Activated CD8-positive, alpha-beta memory T cell treated with anti-CD3 and anti-CD28 coated beads for 36 hours (primary cell): ENCODE measurements around the gene THRAP3. TPM values are rescaled to one million over a fixed set of nuclear protein-coding genes. Genes with fewer than 3 reads are reported as not detected.
"Not testable (repeated sequence)": the region's sequence is repeated elsewhere in the genome, so short reads cannot be mapped to it uniquely, and the experiment has no call there.

Source experiments
- CTCF ChIA-PET: fragments of 350-600 bp; sonication (Branson Sonifier 250); formaldehyde crosslinking; loops from one replicate; lab custom pipeline; 2021; ENCODE audit warnings: antibody characterized with exemption; lab: Charles Lee
- POLR2A ChIA-PET: fragments of 350-600 bp; sonication (Branson Sonifier 250); formaldehyde crosslinking; loops from one replicate; lab custom pipeline; 2021; ENCODE audit warnings: antibody characterized with exemption; lab: Charles Lee
- total RNA-seq, 2 experiments: library from RNA; stranded (reverse); gene quantifications; one replicate each; pipeline ENCODE4 v1.2.3, GENCODE V29; 2021

The THRAP3 gene, protein sequence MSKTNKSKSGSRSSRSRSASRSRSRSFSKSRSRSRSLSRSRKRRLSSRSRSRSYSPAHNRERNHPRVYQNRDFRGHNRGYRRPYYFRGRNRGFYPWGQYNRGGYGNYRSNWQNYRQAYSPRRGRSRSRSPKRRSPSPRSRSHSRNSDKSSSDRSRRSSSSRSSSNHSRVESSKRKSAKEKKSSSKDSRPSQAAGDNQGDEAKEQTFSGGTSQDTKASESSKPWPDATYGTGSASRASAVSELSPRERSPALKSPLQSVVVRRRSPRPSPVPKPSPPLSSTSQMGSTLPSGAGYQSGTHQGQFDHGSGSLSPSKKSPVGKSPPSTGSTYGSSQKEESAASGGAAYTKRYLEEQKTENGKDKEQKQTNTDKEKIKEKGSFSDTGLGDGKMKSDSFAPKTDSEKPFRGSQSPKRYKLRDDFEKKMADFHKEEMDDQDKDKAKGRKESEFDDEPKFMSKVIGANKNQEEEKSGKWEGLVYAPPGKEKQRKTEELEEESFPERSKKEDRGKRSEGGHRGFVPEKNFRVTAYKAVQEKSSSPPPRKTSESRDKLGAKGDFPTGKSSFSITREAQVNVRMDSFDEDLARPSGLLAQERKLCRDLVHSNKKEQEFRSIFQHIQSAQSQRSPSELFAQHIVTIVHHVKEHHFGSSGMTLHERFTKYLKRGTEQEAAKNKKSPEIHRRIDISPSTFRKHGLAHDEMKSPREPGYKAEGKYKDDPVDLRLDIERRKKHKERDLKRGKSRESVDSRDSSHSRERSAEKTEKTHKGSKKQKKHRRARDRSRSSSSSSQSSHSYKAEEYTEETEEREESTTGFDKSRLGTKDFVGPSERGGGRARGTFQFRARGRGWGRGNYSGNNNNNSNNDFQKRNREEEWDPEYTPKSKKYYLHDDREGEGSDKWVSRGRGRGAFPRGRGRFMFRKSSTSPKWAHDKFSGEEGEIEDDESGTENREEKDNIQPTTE
- total RNA-seq, result 100 to 1,000 TPM; 162 to 167 TPM

DNA sequence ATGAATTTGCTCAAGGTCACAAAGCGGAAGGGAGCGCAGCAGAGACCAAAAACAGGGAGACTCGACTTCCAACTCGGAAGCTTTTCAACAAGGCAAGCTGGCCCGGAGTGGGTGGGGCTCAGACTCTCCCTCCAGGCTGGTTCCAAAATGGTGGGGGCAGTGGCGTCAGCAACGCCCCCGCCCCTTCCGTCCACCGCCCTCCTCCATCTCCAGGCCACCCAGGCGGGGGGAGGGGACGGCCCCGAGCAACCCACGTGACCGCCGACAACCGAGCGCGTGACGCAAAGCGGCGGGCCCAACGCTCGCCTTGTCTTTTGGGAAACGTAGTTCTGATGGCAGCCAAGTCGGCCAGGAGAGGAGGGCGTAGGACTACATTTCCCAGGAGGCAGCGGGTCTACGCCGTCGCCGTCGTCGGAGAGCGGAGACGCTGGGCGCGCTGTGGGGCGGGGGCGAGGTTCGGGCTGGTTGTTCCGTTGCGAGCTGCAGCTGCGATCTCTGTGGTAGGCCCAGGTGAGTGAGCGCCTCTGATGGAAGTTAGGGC is at the start of gene THRAP3:
TSS of gene THRAP3 (plus strand) at position 448 of the 541 bp plus-strand sequence. CDS start 58,121 bp downstream, outside the sequence.
- CTCF ChIA-PET, result interaction anchor here (1.0 to 2.3 kb wide), 8 partner anchors 35 to 77 kb away, joined by 3 to 8 read pairs (median 3); partner anchors contain the start of gene TRAPPC3
- POLR2A ChIA-PET, result interaction anchor here (1.0 to 2.3 kb wide), 11 partner anchors 12 to 293 kb away, joined by 3 to 11 read pairs (median 4); partner anchors contain the start of genes AGO3, LSM10 and MAP7D1

DNA sequence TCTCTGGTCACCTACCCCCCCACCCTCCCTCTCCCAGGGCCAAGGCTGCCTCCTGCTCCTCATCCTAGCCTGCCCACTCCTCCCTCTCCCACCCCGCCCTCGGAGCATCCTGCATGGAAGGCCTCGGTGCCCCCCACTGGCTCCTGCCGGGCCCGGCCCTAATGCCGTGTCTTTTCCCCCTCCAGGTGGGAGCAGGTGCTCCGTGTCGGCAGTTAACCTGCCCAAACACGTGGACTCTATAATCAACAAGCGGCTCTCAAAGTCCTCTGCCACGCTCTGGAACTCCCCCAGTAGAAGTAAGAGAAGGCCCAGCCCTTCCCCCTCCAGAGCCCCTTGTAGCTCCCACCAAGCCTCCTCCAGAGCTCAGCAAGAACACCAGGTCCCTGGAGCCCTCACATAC is 49.5 kb upstream of the THRAP3 start:
- ChIA-PET CTCF (interaction anchor here (0.9 to 1.9 kb wide), 2 partner anchors 13 to 25 kb away, joined by 3 to 5 read pairs; partner anchors contain the start of gene TRAPPC3), POLR2A (interaction anchor here (0.9 kb wide), 1 partner anchor 8 kb away, joined by 6 read pairs; no protein-coding TSS in a partner anchor)

GRCh38 chr1:36175137-36176095 is 48.8 kb upstream of the THRAP3 start:
- CTCF ChIA-PET, result interaction anchor here (0.9 kb wide), 1 partner anchor 26 kb away, joined by 3 read pairs; the partner anchor contains the start of gene TRAPPC3
- POLR2A ChIA-PET, result no interaction called here

GRCh38 chr1:36176106-36176949 is 47.9 kb upstream of the THRAP3 start:
- ChIA-PET POLR2A (no interaction called here), CTCF (no interaction called here)

DNA sequence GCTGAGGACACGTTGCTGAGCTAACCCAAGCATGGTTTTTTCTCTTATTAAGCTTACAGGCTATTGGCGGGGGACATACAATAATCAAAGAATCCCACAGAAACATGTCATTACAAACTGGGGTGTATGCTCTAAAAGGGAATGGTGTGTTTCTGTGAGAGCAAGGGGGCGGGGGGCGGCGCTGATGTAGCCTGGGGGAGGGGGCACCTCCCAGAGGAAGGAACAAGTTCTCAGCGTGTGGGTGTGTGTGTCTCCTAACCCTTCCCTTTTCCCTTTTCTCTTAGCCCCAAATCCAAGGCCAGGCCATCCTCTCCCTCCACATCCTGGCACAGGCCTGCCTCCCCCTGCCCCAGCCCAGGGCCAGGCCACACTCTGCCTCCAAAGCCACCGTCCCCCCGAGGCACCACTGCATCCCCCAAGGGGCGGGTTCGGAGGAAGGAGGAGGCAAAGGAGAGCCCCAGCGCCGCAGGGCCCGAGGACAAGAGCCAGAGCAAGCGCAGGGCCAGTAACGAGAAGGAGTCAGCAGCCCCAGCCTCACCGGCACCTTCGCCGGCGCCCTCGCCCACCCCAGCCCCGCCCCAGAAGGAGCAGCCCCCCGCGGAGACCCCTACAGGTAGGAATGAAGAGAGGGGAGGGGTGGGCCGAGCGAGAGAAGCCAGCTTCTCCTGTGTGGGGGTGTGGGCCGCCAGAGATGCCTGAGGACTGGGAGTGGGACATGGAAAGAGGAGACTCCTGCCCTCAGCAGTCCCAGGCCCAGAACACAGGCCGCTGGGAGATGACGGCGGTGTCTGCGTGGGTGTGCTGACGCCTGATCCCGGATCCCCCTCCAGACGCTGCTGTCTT is 46.4 kb upstream of the THRAP3 start:
- POLR2A ChIA-PET, result no interaction called here
- CTCF ChIA-PET, result interaction anchor here (1.4 kb wide), 1 partner anchor 10 kb away, joined by 4 read pairs; no protein-coding TSS in a partner anchor

- POLR2A ChIA-PET, result no interaction called here
These were observed 45.6 kb upstream of the THRAP3 start for GRCh38 chr1:36178471-36179219.

DNA sequence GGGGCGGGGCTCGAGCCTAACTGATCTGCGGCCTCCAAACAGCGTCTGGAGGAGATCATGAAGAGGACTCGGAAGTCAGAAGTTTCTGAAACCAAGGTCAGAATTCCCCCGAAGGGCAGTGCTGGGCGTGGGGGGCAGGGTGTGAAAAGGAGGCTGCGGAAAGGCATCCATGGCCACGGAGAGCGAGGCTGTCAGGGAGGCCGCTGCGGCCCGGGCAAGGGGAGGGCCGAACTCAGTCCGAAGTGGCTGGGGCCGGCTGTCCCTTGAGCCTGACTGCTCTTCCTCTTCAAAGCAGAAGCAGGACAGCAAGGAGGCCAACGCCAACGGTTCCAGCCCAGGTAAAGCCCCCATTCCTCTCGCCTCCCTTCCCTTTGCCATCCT is 45.0 kb upstream of the THRAP3 start:
- ChIA-PET POLR2A (no interaction called here), CTCF (no interaction called here)

More at GRCh38 chr1:36178471-36179219, 45.6 kb upstream of the THRAP3 start:
- CTCF ChIA-PET, result interaction anchor here (1.4 kb wide), 1 partner anchor 9 kb away, joined by 4 read pairs; no protein-coding TSS in a partner anchor

DNA sequence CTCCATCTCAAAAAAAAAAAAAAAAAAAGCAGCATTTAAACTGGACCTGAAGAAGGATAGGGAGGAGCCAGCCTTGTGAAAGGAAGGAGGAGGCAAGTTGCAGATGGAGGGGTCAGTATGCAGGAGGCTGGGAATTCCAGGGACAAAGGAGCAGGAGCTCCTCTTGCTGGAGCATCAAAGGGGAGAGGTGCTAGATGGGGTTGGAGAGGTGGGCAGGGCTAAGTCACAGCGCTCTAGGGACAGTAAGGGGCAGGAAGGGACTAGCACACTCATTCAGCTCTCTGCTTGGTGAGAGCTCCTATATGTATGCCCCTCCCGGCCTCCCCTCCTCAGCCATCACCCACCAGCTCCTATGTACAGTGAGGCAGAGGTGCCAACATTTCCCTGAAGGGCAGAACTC is 41.5 kb upstream of the THRAP3 start:
- ChIA-PET POLR2A (interaction anchor here (0.7 to 0.8 kb wide), 2 partner anchors 9 to 23 kb away, joined by 4 to 6 read pairs; no protein-coding TSS in a partner anchor), CTCF (interaction anchor here (0.6 to 2.2 kb wide), 4 partner anchors 18 to 54 kb away, joined by 3 to 10 read pairs (median 4); partner anchors contain the start of gene TRAPPC3)

- CTCF ChIA-PET, result interaction anchor here (1.1 to 2.2 kb wide), 3 partner anchors 22 to 55 kb away, joined by 3 to 10 read pairs (median 5); partner anchors contain the start of gene TRAPPC3
- POLR2A ChIA-PET, result interaction anchor here (0.9 kb wide), 1 partner anchor 34 kb away, joined by 7 read pairs; the partner anchor contains the start of gene TRAPPC3
These were observed 40.9 kb upstream of the THRAP3 start for GRCh38 chr1:36183309-36183856.

- POLR2A ChIA-PET, result interaction anchor here (1.0 to 2.0 kb wide), 3 partner anchors 26 to 39 kb away, joined by 3 to 9 read pairs (median 4); partner anchors contain the start of gene TRAPPC3
- CTCF ChIA-PET, result interaction anchor here (0.5 to 5.7 kb wide), 27 partner anchors 10 to 796 kb away, joined by 3 to 49 read pairs (median 4); partner anchors contain the start of genes MAP7D1, THRAP3 and TRAPPC3
These were observed 36.2 kb upstream of the THRAP3 start for GRCh38 chr1:36187800-36188593.

DNA sequence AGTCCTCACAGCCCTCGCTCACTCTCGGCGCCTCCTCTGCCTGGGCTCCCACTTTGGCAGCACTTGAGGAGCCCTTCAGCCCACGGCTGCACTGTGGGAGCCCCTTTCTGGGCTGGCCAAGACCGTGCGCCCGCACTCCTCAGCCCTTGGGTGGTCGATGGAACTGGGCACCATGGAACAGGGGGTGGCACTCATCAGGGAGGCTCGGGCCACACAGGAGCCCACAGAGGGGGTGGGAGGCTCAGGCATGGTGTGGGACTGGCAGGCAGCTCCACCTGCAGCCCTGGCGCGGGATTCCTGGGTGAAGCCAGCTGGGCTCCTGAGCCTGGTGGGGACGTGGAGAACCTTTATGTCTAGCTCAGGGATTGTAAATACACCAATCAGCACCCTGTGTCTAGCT is 27.4 kb upstream of the THRAP3 start:
- CTCF ChIA-PET, result interaction anchor here (0.7 kb wide), 1 partner anchor 83 kb away, joined by 3 read pairs; no protein-coding TSS in a partner anchor
- POLR2A ChIA-PET, result not testable (repeated sequence)

DNA sequence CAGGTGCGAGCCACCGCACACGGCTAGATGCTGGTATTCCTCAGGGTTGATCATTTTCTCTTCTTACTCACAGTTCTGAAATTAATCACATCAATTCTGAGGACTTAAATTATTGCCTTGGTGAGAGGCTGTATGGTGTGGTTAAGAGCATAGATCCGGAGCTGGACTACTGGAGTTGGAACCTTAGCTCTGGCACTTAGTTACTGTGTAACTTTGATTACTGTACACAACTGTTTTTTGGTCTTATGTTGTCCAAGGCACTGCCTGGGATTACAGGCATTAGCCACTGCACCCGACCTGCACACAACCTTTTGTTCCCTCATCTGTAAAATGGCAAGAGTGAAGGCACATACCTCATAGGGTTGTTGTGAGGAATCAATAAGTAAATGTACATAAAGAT is 25.6 kb upstream of the THRAP3 start:
- POLR2A ChIA-PET, result interaction anchor here (0.7 kb wide), 1 partner anchor 113 kb away, joined by 4 read pairs; no protein-coding TSS in a partner anchor
- CTCF ChIA-PET, result interaction anchor here (0.7 kb wide), 1 partner anchor 1183 kb away, joined by 4 read pairs; no protein-coding TSS in a partner anchor

DNA sequence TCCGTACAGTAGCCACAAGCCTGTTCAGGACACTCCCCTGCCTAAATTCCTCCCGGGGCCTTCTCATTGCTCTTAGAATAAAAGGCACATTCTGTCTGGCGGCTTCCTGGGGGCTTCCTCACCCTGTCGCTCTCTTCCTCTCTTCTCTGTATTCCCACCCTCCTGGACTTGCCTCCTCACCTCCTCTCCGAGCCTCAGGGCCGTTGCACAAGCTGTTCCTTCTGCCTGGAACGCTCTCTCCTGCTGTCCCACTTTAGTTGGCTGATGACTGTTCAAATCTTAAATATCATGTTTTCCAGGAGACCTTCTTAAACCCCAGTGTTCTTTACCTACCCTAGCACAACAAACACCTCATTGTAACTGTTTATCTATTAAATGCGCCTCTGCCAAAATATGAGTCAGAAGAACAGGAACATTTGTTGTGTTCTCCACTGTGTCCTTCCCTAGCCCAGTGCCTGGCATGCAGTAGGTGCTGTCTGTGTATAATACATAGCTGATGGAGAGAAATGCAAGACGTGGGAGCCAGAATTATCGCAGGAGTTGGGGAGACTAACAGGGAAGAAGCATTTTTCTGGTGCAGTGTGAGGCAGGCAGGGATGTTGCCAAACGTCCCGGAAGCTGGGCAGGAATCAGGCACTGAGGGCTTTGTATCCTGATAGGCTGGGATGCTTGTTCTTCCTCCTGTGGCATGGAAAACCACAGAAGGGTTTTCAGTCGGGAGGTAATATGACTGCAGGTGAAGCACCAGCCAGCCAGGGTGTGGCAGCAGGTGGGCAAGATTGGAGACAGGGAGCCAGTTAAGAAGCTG is 24.1 kb upstream of the THRAP3 start:
- ChIA-PET CTCF (no interaction called here), POLR2A (no interaction called here)
